HG02840 (cell line): ENCODE results near the gene NFATC2.
"Not testable (repeated sequence)": the region's sequence is repeated elsewhere in the genome, so short reads cannot be mapped to it uniquely, and the experiment has no call there.

ENCODE experiments used
- ATAC-seq: cut with Tn5 transposase; IDR thresholded peaks from one replicate; pipeline ENCODE4 v1.9.1; 2021; ENCODE audit warnings: mild to moderate bottlenecking, moderate library complexity, moderate number of reproducible peaks; ENCODE audit not compliant: unreplicated experiment, low FRiP score

Gene NFATC2

GRCh38 chr20:51542033-51542570, 417 bp downstream of the NFATC2 start:
- ATAC-seq = peak; percentile 49

- no peak for ATAC-seq
Observed at GRCh38 chr20:51541189-51542032, 1.1 kb downstream of the NFATC2 start.

- ATAC-seq = no peak
Observed at GRCh38 chr20:51540580-51540979, 1.9 kb downstream of the NFATC2 start.

GRCh38 chr20:51540074-51540473, 2.4 kb downstream of the NFATC2 start:
- not testable (repeated sequence) for ATAC-seq

GRCh38 chr20:51536116-51537069, 6.1 kb downstream of the NFATC2 start:
- no peak for ATAC-seq

GRCh38 chr20:51535674-51536073, 6.8 kb downstream of the NFATC2 start:
- ATAC-seq = no peak

GRCh38 chr20:51535075-51535386, 7.5 kb downstream of the NFATC2 start:
- ATAC-seq = no peak

- no peak for ATAC-seq
Observed at GRCh38 chr20:51533291-51534172, 9.0 kb downstream of the NFATC2 start.

GRCh38 chr20:51532577-51533191, 9.8 kb downstream of the NFATC2 start:
- ATAC-seq = no peak

- ATAC-seq = no peak
Observed at GRCh38 chr20:51531712-51532456, 10.6 kb downstream of the NFATC2 start.

GRCh38 chr20:51531141-51531710, 11.3 kb downstream of the NFATC2 start:
- peak; percentile 52 for ATAC-seq

- ATAC-seq = no peak
Observed at GRCh38 chr20:51529758-51530157, 12.8 kb downstream of the NFATC2 start.

- no peak for ATAC-seq
Observed at GRCh38 chr20:51529081-51529681, 13.3 kb downstream of the NFATC2 start.

- no peak for ATAC-seq
Observed at GRCh38 chr20:51528263-51529027, 14.1 kb downstream of the NFATC2 start.

GRCh38 chr20:51526754-51527153, 15.8 kb downstream of the NFATC2 start:
- ATAC-seq = no peak

- no peak for ATAC-seq
Observed at GRCh38 chr20:51526106-51526470, 16.4 kb downstream of the NFATC2 start.

GRCh38 chr20:51525241-51526105, 17.0 kb downstream of the NFATC2 start:
- no peak for ATAC-seq
